Kidney (tissue), 14 donors: ENCODE data around the gene CORO2A. TPM values are rescaled to one million over a fixed set of nuclear protein-coding genes. Genes with fewer than 3 reads are reported as not detected.

Experiments used
- DNase-seq, 5 donors: peaks; one replicate each; pipeline ENCODE4 v3.0.0-alpha.2; 2013 to 2020
- FAIRE-seq: peaks from 2 replicates; lab custom pipeline; 2012; peaks lifted over from hg19 to GRCh38; lab: Jason Lieb, UNC
- H3K27ac ChIP-seq, 2 donors: one replicate each; pipeline ENCODE4 v1.7.0; 2013; ENCODE audit warnings: low read depth in 2 of 2, low read length in 2 of 2, inconsistent platforms in 1 of 2
- H3K27me3 ChIP-seq: one replicate; pipeline ENCODE4 v1.7.1; 2013; ENCODE audit warnings: low read length, inconsistent platforms; ENCODE audit not compliant: control insufficient read depth, insufficient read depth
- H3K36me3 ChIP-seq, 3 donors: one replicate each; pipeline versions ENCODE4 v1.7.0 to v1.7.1; 2013; ENCODE audit warnings: low read length in 3 of 3, control low read depth in 1 of 3, inconsistent platforms in 1 of 3; ENCODE audit not compliant: insufficient read depth in 3 of 3, control insufficient read depth in 2 of 3
- H3K4me1 ChIP-seq, 3 donors: one replicate each; pipeline versions ENCODE4 v1.7.0 to v1.7.1; 2013; ENCODE audit warnings: low read length in 3 of 3, inconsistent platforms in 1 of 3, low read depth in 1 of 3; ENCODE audit not compliant: control insufficient read depth in 2 of 3, insufficient read depth in 2 of 3
- H3K4me3 ChIP-seq, 3 donors: one replicate each; pipeline versions ENCODE4 v1.7.0 to v1.8.1; 2013; ENCODE audit warnings: low read length in 3 of 3, control low read depth in 1 of 3, inconsistent platforms in 1 of 3
- H3K9ac ChIP-seq, 3 donors: one replicate each; pipeline versions ENCODE4 v1.7.0 to v1.7.1; 2013; ENCODE audit warnings: low read length in 3 of 3, control low read depth in 1 of 3, inconsistent platforms in 1 of 3
- H3K9me3 ChIP-seq, 3 donors: one replicate each; pipeline versions ENCODE4 v1.7.0 to v1.7.1; 2013; ENCODE audit warnings: low read length in 3 of 3, control low read depth in 1 of 3, inconsistent platforms in 1 of 3; ENCODE audit not compliant: control insufficient read depth in 2 of 3, insufficient read depth in 1 of 3
- intact Hi-C: fragments of 100-400 bp; cut with DNase I; formaldehyde crosslinking; loops from one replicate; pipeline ENCODE4 v1.11.1; 2022
- polyA plus RNA-seq: library from polyadenylated mRNA; stranded (reverse); fragments of 350-450 nt; fragmentation: Illumina TruSeq; extraction: RNeasy Lipid Tissue Mini Kit (QIAGEN cat#74804); gene quantifications from one replicate; pipeline ENCODE4 v1.2.3, GENCODE V29; 2014; ENCODE audit warnings: low read depth, low replicate concordance; ENCODE audit not compliant: insufficient read depth
- total RNA-seq: library from RNA; stranded (reverse); fragmentation: NEBNext Ultra II Directional; extraction: Animal tissue kit (Norgen Biotek cat#: 25700); gene quantifications from one replicate; pipeline ENCODE4 v1.2.1, GENCODE V29; 2021
- TF ChIP-seq, protein P1 (sequence below): IDR thresholded peaks from 3 replicates; pipeline ENCODE4 v1.5.1; 2012; ENCODE audit warnings: mild to moderate bottlenecking, moderate library complexity, borderline replicate concordance; ENCODE audit not compliant: insufficient read depth; ENCODE audit errors: extremely low read depth
- donor health status: control.
- donor health status: control.
- donor health status: control.
- donor health status: control.
- donor health status: control.
- donor health status: DM: yes; HTN: yes; CAD: no.
- donor health status: Normal renal cell carcinoma (clear cell type).

CORO2A gene
- total and polyA plus RNA-seq, 2 donors from 2014 or later: 0.90 to 5.3 TPM

DNA sequence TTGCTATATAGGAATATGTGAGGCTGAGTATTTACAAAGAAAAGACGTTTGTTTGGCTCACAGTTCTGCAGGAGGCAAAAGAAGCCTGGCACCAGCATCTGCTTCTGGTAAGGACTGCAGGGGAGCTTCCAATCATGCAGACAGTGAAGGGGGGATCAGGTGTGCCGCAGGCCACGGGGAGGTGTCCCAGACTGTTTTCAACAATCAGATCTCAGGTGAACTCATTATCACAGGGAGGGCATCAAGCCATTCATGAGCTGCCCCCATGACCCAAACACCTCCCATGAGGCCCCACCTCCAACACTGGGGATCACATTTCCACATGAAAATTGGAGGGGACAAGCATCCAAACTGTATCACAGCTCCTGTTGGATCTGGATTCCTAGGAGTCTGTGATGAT lies 43.0 kb downstream of the CORO2A start:
- Histone ChIP-seq H3K9me3 (no peaks in the 10 kb centered on the region), H3K27ac (no peak overlapping the region), H3K4me1 (peaks cover 0 to 2% (median 0%) of the 10 kb centered on the region in 3 donors), H3K36me3 (no peaks in the 10 kb centered on the region), H3K4me3 (no peak overlapping the region), H3K27me3 (no peaks in the 10 kb centered on the region), H3K9ac (no peak overlapping the region)
- FAIRE-seq: no peak
- intact Hi-C loops: no loop called here
- TF ChIP-seq, protein P1, sequence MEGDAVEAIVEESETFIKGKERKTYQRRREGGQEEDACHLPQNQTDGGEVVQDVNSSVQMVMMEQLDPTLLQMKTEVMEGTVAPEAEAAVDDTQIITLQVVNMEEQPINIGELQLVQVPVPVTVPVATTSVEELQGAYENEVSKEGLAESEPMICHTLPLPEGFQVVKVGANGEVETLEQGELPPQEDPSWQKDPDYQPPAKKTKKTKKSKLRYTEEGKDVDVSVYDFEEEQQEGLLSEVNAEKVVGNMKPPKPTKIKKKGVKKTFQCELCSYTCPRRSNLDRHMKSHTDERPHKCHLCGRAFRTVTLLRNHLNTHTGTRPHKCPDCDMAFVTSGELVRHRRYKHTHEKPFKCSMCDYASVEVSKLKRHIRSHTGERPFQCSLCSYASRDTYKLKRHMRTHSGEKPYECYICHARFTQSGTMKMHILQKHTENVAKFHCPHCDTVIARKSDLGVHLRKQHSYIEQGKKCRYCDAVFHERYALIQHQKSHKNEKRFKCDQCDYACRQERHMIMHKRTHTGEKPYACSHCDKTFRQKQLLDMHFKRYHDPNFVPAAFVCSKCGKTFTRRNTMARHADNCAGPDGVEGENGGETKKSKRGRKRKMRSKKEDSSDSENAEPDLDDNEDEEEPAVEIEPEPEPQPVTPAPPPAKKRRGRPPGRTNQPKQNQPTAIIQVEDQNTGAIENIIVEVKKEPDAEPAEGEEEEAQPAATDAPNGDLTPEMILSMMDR: no peak
- DNase-seq: no peak

GRCh38 chr9:98148486-98148885 lies 44.0 kb downstream of the CORO2A start:
- DNase-seq (no peak), FAIRE-seq (no peak)
- H3K9me3 ChIP-seq: no peaks in the 10 kb centered on the region
- H3K9ac ChIP-seq: no peak overlapping the region
- no peak overlapping the region for H3K4me3 ChIP-seq
- no peaks in the 10 kb centered on the region for H3K36me3 ChIP-seq
- H3K27ac ChIP-seq: no peak overlapping the region
- TF ChIP-seq, protein P1: no peak
- no peaks in the 10 kb centered on the region for H3K27me3 ChIP-seq
- intact Hi-C loops: no loop called here
- peaks cover 0 to 2% (median 0%) of the 10 kb centered on the region in 3 donors for H3K4me1 ChIP-seq

DNA sequence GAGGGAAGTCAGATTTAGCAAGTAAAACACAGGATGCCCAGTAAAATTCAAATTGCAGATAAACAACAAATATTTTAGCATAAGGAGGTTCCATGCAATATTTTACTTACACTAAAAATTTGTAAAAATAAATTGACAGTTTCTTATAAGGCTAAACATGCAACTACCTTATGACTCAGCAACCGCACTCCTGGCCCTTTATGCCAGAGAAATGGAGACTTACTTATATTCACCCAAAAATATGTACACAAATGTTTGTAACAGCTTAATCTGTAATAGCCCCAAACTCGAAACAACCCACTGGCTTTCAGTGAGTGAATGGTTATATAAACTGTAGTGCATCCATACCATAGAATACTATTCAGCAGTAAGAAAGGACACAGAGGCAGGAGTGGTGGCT lies 44.9 kb downstream of the CORO2A start:
- no peak for DNase-seq
- H3K9ac ChIP-seq: no peak overlapping the region
- H3K4me3 ChIP-seq: no peak overlapping the region
- peaks cover 0 to 2% (median 0%) of the 10 kb centered on the region in 3 donors for H3K4me1 ChIP-seq
- H3K27ac ChIP-seq: no peak overlapping the region
- H3K36me3 ChIP-seq: no peaks in the 10 kb centered on the region
- intact Hi-C loops: no loop called here
- TF ChIP-seq, protein P1: no peak
- no peaks in the 10 kb centered on the region for H3K27me3 ChIP-seq
- no peak for FAIRE-seq
- H3K9me3 ChIP-seq: no peaks in the 10 kb centered on the region
